HG03045 (cell line): ENCODE data around the gene ABCB10.
"Not testable (repeated sequence)": the region's sequence is repeated elsewhere in the genome, so short reads cannot be mapped to it uniquely, and the experiment has no call there.

ENCODE experiments used
- ATAC-seq: cut with Tn5 transposase; IDR thresholded peaks from one replicate; pipeline ENCODE4 v1.9.1; 2021; ENCODE audit warnings: mild to moderate bottlenecking, moderate library complexity; ENCODE audit not compliant: unreplicated experiment

Gene ABCB10

GRCh38 chr1:229479660-229480399 lies 78.7 kb downstream of the ABCB10 start:
- peak; percentile 49 for ATAC-seq

- no peak for ATAC-seq
Observed at GRCh38 chr1:229478852-229479251, 79.7 kb downstream of the ABCB10 start.

GRCh38 chr1:229475859-229476258 lies 82.6 kb downstream of the ABCB10 start:
- ATAC-seq = not testable (repeated sequence)

GRCh38 chr1:229474509-229474908 lies 84.0 kb downstream of the ABCB10 start:
- no peak for ATAC-seq

GRCh38 chr1:229471175-229471574 lies 87.3 kb downstream of the ABCB10 start:
- ATAC-seq = no peak

- ATAC-seq = no peak
Observed at GRCh38 chr1:229470406-229471043, 88.0 kb downstream of the ABCB10 start.

GRCh38 chr1:229466887-229467286 lies 91.6 kb downstream of the ABCB10 start:
- no peak for ATAC-seq
